ENCODE data around the gene HDAC4.

HDAC4 gene

DNA sequence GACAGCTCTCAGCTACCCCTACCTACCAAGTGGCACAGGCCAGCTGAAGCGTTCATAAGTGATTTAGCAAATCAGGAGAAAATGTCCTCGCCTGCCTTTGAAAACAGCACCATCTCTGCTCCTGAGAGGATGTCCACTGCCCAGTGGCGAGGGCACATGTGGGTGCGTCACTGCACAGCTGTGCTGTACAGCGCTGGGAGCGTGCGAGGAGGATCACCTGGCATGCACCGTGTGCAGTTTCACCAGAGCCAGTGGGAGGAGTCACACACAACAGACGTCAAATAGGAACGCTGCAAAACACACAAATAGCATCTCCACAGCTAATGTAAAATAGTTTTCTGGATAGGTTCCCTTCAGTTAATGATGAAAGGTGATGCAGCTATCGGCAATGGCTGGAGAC is 154.1 kb downstream of the HDAC4 start:
- DNase-seq = no peak

DNA sequence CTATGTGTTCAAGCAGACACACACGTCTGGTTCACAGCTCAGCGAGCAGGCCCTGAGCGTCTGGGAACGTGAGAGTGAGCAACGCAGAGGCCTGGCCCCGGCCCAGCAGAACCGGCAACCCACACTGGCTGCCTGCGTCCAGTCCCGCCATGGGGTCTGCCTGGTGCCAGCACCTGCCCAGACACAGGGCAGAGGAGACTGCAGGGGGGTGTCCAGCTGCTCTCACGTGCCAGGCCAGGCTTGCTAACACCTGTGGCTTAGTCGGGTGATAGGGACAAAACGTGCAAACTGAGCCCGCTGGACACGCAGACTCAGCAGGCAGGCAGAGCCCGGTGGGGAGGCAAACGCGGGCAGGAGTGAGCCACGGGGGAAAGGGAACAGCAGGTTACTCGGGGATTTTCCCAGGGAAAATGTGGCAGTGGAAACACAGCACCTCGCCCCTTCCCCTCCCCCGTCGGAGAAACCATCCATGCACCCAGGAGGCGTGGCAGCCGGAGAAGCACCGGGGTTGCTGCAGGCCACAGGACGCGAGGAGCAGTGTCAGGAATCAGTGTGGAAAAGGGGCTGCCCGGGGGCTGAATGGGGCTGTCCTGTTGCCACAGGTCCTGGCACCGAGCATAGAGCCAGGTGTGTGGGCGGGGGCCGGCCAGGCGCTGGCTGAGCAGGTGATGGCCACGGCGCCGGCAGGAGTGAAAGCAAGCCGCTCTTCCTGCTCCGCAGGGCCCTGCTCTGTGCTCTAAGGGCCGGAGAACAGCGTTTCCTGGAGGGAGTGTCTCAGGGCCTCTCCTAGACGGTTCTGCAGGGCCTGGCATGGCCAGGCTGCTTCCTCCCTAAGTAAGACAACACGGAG is 154.7 kb downstream of the HDAC4 start:
- DNase-seq = no peak

GRCh38 chr2:239245107-239245506 is 155.7 kb downstream of the HDAC4 start:
- DNase-seq = no peak

DNA sequence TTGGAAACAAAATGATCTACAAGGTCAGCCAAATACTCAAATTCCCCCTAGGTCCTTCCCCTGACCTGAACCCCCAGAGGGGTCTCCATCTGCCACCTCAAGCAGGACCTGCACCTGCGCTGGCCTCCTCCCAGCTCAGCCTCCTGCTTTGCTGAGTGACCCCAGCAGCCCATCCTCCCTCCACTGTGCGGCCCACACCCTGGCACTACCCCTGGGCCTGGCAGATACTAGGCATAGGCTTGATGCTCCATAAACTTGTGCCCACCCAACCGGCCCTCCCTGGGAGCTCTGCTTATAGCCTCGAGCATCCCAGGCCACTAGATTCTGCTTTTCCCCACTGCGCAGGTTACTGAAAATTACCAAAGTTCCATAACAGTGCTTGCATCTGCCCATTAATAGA is 156.2 kb downstream of the HDAC4 start:
- DNase-seq = no peak

DNA sequence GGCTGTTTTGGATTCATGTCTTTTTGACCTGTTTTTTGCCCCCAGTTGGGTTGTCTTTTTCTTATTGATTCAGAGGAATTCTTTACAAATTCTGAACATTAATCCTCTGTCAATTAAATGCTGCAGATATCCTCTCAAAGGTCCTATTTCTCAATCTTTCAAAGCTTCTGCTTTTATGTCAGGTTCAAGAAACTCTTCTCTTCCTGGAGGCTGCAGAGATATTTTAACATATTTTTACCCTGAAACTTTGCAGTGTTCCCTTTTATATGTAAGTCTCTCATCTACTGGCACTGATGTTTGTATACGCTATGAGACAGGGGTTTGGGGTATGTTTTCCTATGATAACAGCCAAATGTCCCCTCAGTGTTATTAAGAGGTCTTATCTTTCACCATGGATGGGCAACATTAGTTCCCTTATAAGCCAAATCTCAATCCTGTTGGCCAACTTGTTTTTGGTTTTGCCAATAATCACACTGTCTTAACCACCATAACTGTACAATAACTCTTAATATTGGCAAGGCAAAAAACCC is 159.3 kb downstream of the HDAC4 start:
- no peak for DNase-seq

GRCh38 chr2:239240414-239240881 is 160.4 kb downstream of the HDAC4 start:
- no peak for DNase-seq

DNA sequence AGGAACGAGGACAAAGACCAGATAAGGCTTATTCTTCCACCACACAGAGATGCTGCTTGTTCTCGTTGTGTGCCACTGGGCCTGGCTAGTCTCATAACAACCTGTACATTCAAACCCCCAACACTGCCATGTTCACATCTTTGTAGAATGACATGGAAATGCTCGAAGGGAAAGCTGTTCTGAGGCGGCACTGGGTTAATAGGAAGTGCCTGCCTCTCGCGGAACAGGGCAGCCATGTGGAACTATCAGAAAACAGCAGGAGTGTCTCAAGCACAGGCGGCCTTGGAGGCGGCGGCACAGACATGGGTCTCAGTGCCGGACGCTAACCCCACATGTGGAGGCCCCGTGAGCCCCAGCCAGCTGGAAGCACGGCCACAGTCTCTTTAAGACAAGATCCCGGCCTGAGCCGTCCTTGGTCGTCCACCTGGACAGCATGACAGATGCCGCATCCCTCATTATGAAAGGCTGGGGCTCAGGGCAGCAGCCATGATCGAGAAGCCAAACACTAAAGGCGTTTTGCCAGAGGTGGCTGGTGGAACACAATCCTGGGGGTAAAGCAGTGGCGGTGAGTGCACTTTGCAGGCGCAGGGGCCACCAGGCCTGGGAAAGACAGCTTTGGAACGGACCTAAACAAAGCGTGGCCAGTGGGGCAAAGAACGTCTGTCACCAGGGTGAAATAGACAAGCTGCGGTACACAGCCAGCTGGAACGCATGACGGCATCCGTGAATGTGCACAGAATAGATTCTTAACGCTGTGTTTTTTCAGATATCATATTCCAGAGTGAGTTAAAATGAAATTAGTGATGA is 161.0 kb downstream of the HDAC4 start:
- no peak for DNase-seq

GRCh38 chr2:239238839-239239606 is 161.8 kb downstream of the HDAC4 start:
- no peak for DNase-seq

DNA sequence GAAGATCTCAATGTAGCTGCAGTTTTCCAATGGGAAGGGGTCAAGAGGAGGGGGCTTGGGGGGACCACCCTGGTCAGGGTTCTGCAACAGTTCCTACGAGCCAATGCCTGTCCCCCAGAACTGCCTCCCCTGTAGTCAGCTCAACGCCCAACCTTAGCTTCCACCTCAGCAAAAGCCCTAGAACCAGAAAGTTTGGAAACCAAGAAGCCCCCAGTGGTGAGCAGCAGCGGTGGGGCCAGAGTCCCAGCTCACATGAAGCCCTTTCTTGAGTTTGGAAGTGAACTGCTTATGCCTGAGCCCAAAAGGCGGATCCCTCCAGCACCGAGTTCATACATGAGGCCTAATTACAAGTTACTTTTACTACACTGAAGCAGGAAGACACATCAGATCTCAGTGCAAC is 162.4 kb downstream of the HDAC4 start:
- DNase-seq = no peak

GRCh38 chr2:239236808-239237205 is 164.0 kb downstream of the HDAC4 start:
- DNase-seq = no peak

DNA sequence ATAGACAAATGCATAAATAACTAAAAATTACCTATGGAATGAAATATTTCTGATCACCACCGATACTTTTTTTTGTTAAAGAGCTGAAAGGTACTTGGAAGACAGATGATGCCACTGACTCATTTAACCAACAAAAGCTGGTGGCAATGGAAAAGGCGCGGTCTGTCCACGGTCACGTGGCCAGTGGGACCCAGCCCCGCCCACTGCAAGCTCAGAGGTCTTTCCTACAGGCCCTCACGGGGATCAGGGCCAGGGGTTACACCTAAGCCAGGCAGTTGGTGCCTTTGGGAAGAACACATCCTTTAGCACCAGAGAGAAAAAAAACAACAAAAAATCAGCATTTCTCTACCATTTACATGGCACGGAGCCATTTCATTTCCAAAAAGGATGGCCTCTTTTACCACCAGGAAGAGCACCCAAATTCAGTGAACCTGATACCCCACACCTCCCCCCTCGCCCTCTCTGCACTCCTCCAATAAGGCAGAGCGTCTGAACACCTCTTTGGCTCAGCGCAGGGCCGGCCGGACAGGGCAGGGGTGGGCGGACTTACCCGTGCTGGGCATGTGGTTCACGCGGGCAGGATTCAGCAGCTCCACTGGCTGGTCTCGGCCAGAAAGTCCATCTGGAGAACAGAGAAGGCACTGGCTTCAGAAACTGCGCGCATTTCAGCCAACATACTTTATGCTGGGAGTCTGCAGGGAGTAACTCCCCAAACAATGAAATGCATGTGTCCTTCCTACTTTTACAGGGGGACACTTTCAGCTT is 164.6 kb downstream of the HDAC4 start:
- no peak for DNase-seq

DNA sequence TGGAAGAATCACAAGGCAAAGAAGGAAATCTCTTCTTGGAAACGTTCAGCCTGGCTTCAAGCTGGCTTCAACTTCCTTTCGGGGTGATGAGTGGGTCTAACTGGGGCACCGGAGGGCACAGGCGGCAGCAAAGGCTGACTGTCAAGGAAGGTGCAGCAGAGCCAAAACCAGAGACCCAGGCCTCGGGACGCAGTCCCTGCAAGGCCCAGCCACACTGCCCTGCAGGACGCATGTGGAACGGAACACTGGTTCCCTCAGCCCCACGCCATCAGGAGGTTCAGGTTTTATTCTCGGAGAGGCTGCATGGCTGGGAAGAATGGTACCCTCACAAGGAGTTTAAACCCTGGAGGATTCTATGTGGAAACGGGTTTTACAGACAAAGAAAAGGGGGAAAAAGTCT is 165.5 kb downstream of the HDAC4 start:
- no peak for DNase-seq

DNA sequence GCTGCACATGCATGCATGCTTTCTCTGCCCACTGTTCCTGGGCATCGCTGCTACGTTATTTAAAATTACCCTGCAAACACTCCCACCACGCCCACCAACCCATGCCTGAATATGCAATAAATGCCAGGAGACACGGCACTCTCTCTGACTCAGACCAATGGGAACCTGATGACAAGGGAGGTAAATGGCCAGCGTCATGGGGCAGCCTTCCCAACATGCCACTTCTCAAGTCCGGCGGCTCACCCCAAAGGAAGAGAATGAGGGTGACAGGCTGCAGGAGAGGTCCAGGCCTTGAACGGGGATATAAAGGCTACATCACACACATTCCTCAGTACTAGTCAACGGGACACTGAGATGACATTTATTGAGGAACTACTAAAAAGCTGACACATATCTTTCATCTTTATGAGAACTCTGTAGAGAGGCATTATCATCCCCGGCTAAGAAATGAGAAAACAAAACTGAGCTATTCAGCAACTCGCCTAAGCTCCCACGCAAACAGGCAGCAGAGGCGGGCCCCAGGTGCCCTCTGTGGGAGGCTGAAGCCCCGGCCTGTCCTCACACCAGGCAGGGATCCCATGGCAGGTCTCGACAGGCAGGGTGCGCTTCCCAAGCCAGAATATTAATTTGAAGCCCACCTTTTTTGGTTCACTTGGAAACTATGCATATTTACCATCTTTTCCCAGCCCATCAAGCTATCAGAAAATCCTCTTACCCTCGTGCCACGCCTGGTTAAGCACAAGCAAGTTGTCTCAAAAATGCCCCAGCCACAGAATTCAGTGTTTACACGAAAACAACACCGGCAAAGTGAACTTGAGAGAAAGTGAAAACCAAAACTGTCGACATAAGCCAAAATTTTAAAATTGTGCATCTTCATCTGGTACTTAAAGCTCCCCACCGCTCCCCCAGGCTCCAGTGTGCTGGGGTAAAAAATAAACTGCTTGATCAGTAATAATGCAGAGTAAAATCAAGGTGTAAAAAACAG is 166.3 kb downstream of the HDAC4 start:
- no peak for DNase-seq

- DNase-seq = no peak
Measured at GRCh38 chr2:239233576-239233975, 167.2 kb downstream of the HDAC4 start.

GRCh38 chr2:239232195-239232578 is 168.6 kb downstream of the HDAC4 start:
- DNase-seq = no peak

- DNase-seq = no peak
Measured at GRCh38 chr2:239231231-239232194, 169.3 kb downstream of the HDAC4 start.

GRCh38 chr2:239230318-239231052 is 170.3 kb downstream of the HDAC4 start:
- no peak for DNase-seq

- DNase-seq = no peak
Measured at GRCh38 chr2:239229545-239230279, 171.1 kb downstream of the HDAC4 start.

Data from T1000 (cell line).